Chondrocyte (in vitro differentiated cells): ENCODE results near the gene PTPRN2. TPM values are rescaled to one million over a fixed set of nuclear protein-coding genes. Genes with fewer than 3 reads are reported as not detected.

Experiments
- DNase-seq: peaks from one replicate; pipeline ENCODE4 v3.0.0; 2021; ENCODE audit warnings: mixed read lengths, low spot score
- H3K27ac Mint-ChIP-seq: one replicate; pipeline ENCODE4 v1.8.0; 2021; ENCODE audit warnings: mild to moderate bottlenecking, moderate library complexity, mixed read lengths; ENCODE audit not compliant: unreplicated experiment
- H3K27me3 Mint-ChIP-seq: 2 replicates; pipeline ENCODE4 v1.8.0; 2021; ENCODE audit warnings: low read depth, mixed read lengths
- H3K36me3 Mint-ChIP-seq: 2 replicates; pipeline ENCODE4 v1.8.0; 2021; ENCODE audit warnings: low read depth, mixed read lengths
- H3K4me1 Mint-ChIP-seq: 2 replicates; pipeline ENCODE4 v1.8.0; 2021; ENCODE audit warnings: low read depth, mild to moderate bottlenecking, mixed read lengths
- H3K4me3 Mint-ChIP-seq: one replicate; pipeline ENCODE4 v1.8.0; 2021; ENCODE audit warnings: mild to moderate bottlenecking, moderate library complexity, mixed read lengths; ENCODE audit not compliant: unreplicated experiment
- H3K9me3 Mint-ChIP-seq: 2 replicates; pipeline ENCODE4 v1.8.0; 2021; ENCODE audit warnings: low read depth, mixed read lengths
- CTCF ChIP-seq: fragments of 200-600 bp; sonication (generic); IDR thresholded peaks from 2 replicates; pipeline ENCODE4 v1.5.0; 2021; ENCODE audit warnings: antibody characterized with exemption, mild to moderate bottlenecking, moderate library complexity
- total RNA-seq: library from RNA; stranded (reverse); gene quantifications from 3 replicates; pipeline ENCODE4 v1.2.1, GENCODE V29; 2021

The PTPRN2 gene
- total RNA-seq, 1 donor from 2014 or later, result 0.30 TPM

GRCh38 chr7:157846271-157846670 lies 741.4 kb downstream of the PTPRN2 start:
- H3K27me3 Mint-ChIP-seq, result no peaks in the 10 kb centered on the region
- H3K4me3 Mint-ChIP-seq, result no peak overlapping the region
- no peak for TF ChIP-seq CTCF
- DNase-seq, result no peak
- H3K9me3 Mint-ChIP-seq, result no peaks in the 10 kb centered on the region
- H3K36me3 Mint-ChIP-seq, result no peaks in the 10 kb centered on the region
- peaks cover under 1% of the 10 kb centered on the region for H3K4me1 Mint-ChIP-seq
- H3K27ac Mint-ChIP-seq, result no peak overlapping the region

GRCh38 chr7:157845203-157845835 lies 742.3 kb downstream of the PTPRN2 start:
- Mint-ChIP-seq H3K27me3 (no peaks in the 10 kb centered on the region), H3K4me1 (no peaks in the 10 kb centered on the region), H3K4me3 (no peak overlapping the region), H3K36me3 (no peaks in the 10 kb centered on the region), H3K27ac (no peak overlapping the region), H3K9me3 (no peaks in the 10 kb centered on the region)
- peak; percentile 77 for DNase-seq
- no peak for TF ChIP-seq CTCF

GRCh38 chr7:157844611-157845010 lies 743.0 kb downstream of the PTPRN2 start:
- Mint-ChIP-seq H3K4me1 (no peaks in the 10 kb centered on the region), H3K36me3 (no peaks in the 10 kb centered on the region), H3K4me3 (no peak overlapping the region), H3K9me3 (no peaks in the 10 kb centered on the region), H3K27me3 (no peaks in the 10 kb centered on the region), H3K27ac (no peak overlapping the region)
- peak; percentile 55 for DNase-seq
- TF ChIP-seq CTCF, result no peak

- H3K9me3 Mint-ChIP-seq, result no peaks in the 10 kb centered on the region
- no peaks in the 10 kb centered on the region for H3K36me3 Mint-ChIP-seq
- no peaks in the 10 kb centered on the region for H3K27me3 Mint-ChIP-seq
- no peaks in the 10 kb centered on the region for H3K4me1 Mint-ChIP-seq
- H3K27ac Mint-ChIP-seq, result no peak overlapping the region
- TF ChIP-seq CTCF, result no peak
- DNase-seq, result peak; percentile 58
- H3K4me3 Mint-ChIP-seq, result no peak overlapping the region
These were observed 743.5 kb downstream of the PTPRN2 start for GRCh38 chr7:157844141-157844540.

- Mint-ChIP-seq H3K36me3 (no peaks in the 10 kb centered on the region), H3K9me3 (no peaks in the 10 kb centered on the region), H3K27ac (no peak overlapping the region), H3K4me3 (no peak overlapping the region), H3K4me1 (no peaks in the 10 kb centered on the region), H3K27me3 (no peaks in the 10 kb centered on the region)
- no peak for TF ChIP-seq CTCF
- DNase-seq, result no peak
These were observed 744.1 kb downstream of the PTPRN2 start for GRCh38 chr7:157843336-157844140.
